GM12878 (cell line): Measurements from ENCODE around the gene ZCCHC4. TPM values are rescaled to one million over a fixed set of nuclear protein-coding genes. Genes with fewer than 3 reads are reported as not detected.

Experiments used
- ATAC-seq: fragments of 200-7000 bp; cut with Tn5 transposase; 3 replicates; pipeline ENCODE4 v1.9.1; 2020; ENCODE audit warnings: mild to moderate bottlenecking, moderate library complexity
- BruUV-seq: library from RNA; stranded (reverse); fragments of 400-500 nt; replicated peaks from 2 replicates; lab custom pipeline; 2021; lab: Mats Ljungman, UMichigan
- CTCF ChIA-PET: fragments of 300-600 bp; sonication (Branson Sonifier 250); formaldehyde crosslinking; extraction: SDS; loops from one replicate; lab custom pipeline; 2021; ENCODE audit warnings: inconsistent platforms; lab: Yijun Ruan, JAX
- POLR2A ChIA-PET: fragments of 350-600 bp; formaldehyde crosslinking; extraction: SDS; loops from one replicate; lab custom pipeline; 2021; ENCODE audit warnings: inconsistent platforms; lab: Charles Lee
- RAD21 ChIA-PET: fragments of 300-600 bp; sonication (Branson Sonifier 250); formaldehyde crosslinking; loops from one replicate; lab custom pipeline; 2023; ENCODE audit warnings: antibody characterized with exemption; ENCODE audit not compliant: unreplicated experiment; lab: Charles Lee
- SMC1A ChIA-PET: fragments of 300-600 bp; sonication (Branson Sonifier 250); formaldehyde crosslinking; loops from one replicate; lab custom pipeline; 2023; ENCODE audit not compliant: unreplicated experiment, uncharacterized antibody; lab: Charles Lee
- DNase-seq: peaks from one replicate; pipeline ENCODE4 v3.0.0-alpha.2; 2011; ENCODE audit warnings: low read depth, low spot score
- FAIRE-seq: peaks from 3 replicates; lab custom pipeline; 2011; peaks lifted over from hg19 to GRCh38; lab: Jason Lieb, UNC
- H2AFZ ChIP-seq: 2 replicates; pipeline ENCODE4 v1.6.0; 2011; ENCODE audit warnings: low read depth, low read length, control low read depth; ENCODE audit not compliant: control insufficient read depth
- H3K27ac ChIP-seq: 2 replicates; pipeline ENCODE4 v1.5.1; 2011; ENCODE audit warnings: control low read depth; ENCODE audit not compliant: control insufficient read depth, insufficient read depth
- H3K27me3 ChIP-seq, 2 experiments: replicated peaks in 1 of 2; 2 replicates each; pipeline versions ENCODE4 v1.6.0 to v1.6.1; 2011; ENCODE audit warnings: low read length in 1 of 2; ENCODE audit not compliant: control insufficient read depth in 2 of 2, insufficient read depth in 2 of 2
- H3K36me3 ChIP-seq, 2 experiments: 2 replicates each; pipeline ENCODE4 v1.5.1; 2011; ENCODE audit warnings: low read length in 1 of 2; ENCODE audit not compliant: control insufficient read depth in 2 of 2, insufficient read depth in 2 of 2
- H3K4me1 ChIP-seq: 2 replicates; pipeline ENCODE4 v1.6.1; 2011; ENCODE audit warnings: mild to moderate bottlenecking, low read length, moderate library complexity, mixed read lengths; ENCODE audit not compliant: control insufficient read depth, insufficient read depth
- H3K4me2 ChIP-seq: 2 replicates; pipeline ENCODE4 v1.6.0; 2011; ENCODE audit warnings: control low read depth; ENCODE audit not compliant: control insufficient read depth, insufficient read depth
- H3K4me3 ChIP-seq: fragments of 200-600 bp; sonication (generic); 2 replicates; pipeline ENCODE4 v1.5.1; 2016
- H3K79me2 ChIP-seq: 2 replicates; pipeline ENCODE4 v1.6.0; 2011; ENCODE audit warnings: low read length; ENCODE audit not compliant: control insufficient read depth, insufficient read depth
- H3K9ac ChIP-seq: 2 replicates; pipeline ENCODE4 v1.8.0; 2011; ENCODE audit warnings: low read length, control low read depth, mixed read lengths; ENCODE audit not compliant: control insufficient read depth, insufficient read depth
- H3K9me3 ChIP-seq: replicated peaks from 3 replicates; pipeline ENCODE4 v1.5.1; 2011; ENCODE audit warnings: mild to moderate bottlenecking, low read length; ENCODE audit not compliant: control insufficient read depth, insufficient read depth
- H4K20me1 ChIP-seq: 2 replicates; pipeline ENCODE4 v1.6.0; 2011; ENCODE audit not compliant: control insufficient read depth, insufficient read depth
- EP300 ChIP-seq, 2 experiments: fragments of 150-350 bp in 1 of 2; IDR thresholded peaks; 2 replicates each; pipeline ENCODE4 v1.6.1; 2011 to 2012; ENCODE audit warnings: low read depth in 2 of 2, low read length in 2 of 2, borderline replicate concordance in 1 of 2, improper control_type of control experiment in 1 of 2, inconsistent platforms in 1 of 2; ENCODE audit not compliant: control insufficient read depth in 1 of 2
- MXI1 ChIP-seq: fragments of 150-350 bp; IDR thresholded peaks from 2 replicates; pipeline ENCODE4 v1.6.1; 2011; ENCODE audit warnings: low read depth, mild to moderate bottlenecking, inconsistent platforms, low read length, improper control_type of control experiment
- NBN ChIP-seq: fragments of 450-650 bp; IDR thresholded peaks from 2 replicates; pipeline ENCODE4 v1.6.1; 2016
- POLR2A ChIP-seq: IDR thresholded peaks from 2 replicates; pipeline ENCODE4 v1.6.1; 2011; ENCODE audit warnings: low read depth, mild to moderate bottlenecking, low read length
- RFX5 ChIP-seq: IDR thresholded peaks from 2 replicates; pipeline ENCODE4 v1.6.1; 2011; ENCODE audit warnings: low read depth, low read length, improper control_type of control experiment
- SMAD5 ChIP-seq: IDR thresholded peaks from 2 replicates; pipeline ENCODE4 v1.6.1; 2016; ENCODE audit warnings: antibody characterized with exemption, low read depth
- STAT3 ChIP-seq: IDR thresholded peaks from 2 replicates; pipeline ENCODE4 v1.6.1; 2011; ENCODE audit warnings: low read depth, low read length, improper control_type of control experiment
- YBX1 ChIP-seq: fragments of 450-650 bp; IDR thresholded peaks from 2 replicates; pipeline ENCODE4 v1.6.1; 2016; ENCODE audit warnings: antibody characterized with exemption
- ZNF217 ChIP-seq: fragments of 450-650 bp; IDR thresholded peaks from 2 replicates; pipeline ENCODE4 v1.6.1; 2017; ENCODE audit warnings: antibody characterized with exemption, mild to moderate bottlenecking
- ZNF622 ChIP-seq: fragments of 450-650 bp; IDR thresholded peaks from 2 replicates; pipeline ENCODE4 v1.6.1; 2017; ENCODE audit warnings: mild to moderate bottlenecking, inconsistent platforms
- WGBS: methylation state at CpG from one replicate; pipeline ENCODE4 v1.1.6; 2016; ENCODE audit warnings: low lambda C conversion rate; ENCODE audit not compliant: insufficient replicate concordance, insufficient coverage; ENCODE audit errors: missing lambda C conversion rate; 5-methylcytosine and 5-hydroxymethylcytosine counted together
- in situ Hi-C: fragments of 300-500 bp; cut with MboI; formaldehyde crosslinking; loops from 9 replicates; pipeline ENCODE4 v1.14.3; 2018; ENCODE audit warnings: mixed read lengths
- intact Hi-C: fragments of 100-400 bp; cut with micrococcal nuclease; formaldehyde crosslinking; loops from one replicate; pipeline ENCODE4 v1.14.2; 2022; ENCODE audit not compliant: unreplicated experiment
- polyA plus RNA-seq, 11 experiments: library from polyadenylated mRNA; depleted of rRNA in 4 of 11; unstranded in 6 of 11; stranded (reverse) in 5 of 11; fragments of >200 nt; fragmentation: Nextera tagmentation in 4 of 11; fragmentation: Illumina TruSeq in 1 of 11; extraction: Ambion mirVana in 4 of 11; extraction: Trizol in 1 of 11; gene quantifications; 1 replicate in 1 of 11; 2 replicates in 10 of 11; pipeline versions ENCODE4 v1.2.1 to v1.2.3, GENCODE V29; 2011 to 2016; ENCODE audit warnings: inconsistent platforms in 2 of 11, missing spikeins in 2 of 11, low read depth in 1 of 11
- total RNA-seq, 4 experiments: library from RNA; depleted of rRNA in 3 of 4; stranded (reverse); fragments of >200 nt in 3 of 4; fragmentation: Illumina TruSeq in 1 of 4; extraction: Trizol in 1 of 4; gene quantifications; 2 replicates each; pipeline versions ENCODE4 v1.2.1 to v1.2.3, GENCODE V29; 2013 to 2021
- TF ChIP-seq, protein P1 (sequence below): IDR thresholded peaks from 2 replicates; pipeline ENCODE4 v1.6.1; 2011; ENCODE audit warnings: borderline replicate concordance, low read depth, mild to moderate bottlenecking, moderate library complexity, low read length; ENCODE audit not compliant: insufficient read depth, poor library complexity, severe bottlenecking

Gene ZCCHC4
- total and polyA plus RNA-seq, 10 of the 15 experiments (the other 5 are each of a cell fraction or from before 2014, with no cell fraction given) = 3.2 to 17.7 (median 12.7) TPM

DNA sequence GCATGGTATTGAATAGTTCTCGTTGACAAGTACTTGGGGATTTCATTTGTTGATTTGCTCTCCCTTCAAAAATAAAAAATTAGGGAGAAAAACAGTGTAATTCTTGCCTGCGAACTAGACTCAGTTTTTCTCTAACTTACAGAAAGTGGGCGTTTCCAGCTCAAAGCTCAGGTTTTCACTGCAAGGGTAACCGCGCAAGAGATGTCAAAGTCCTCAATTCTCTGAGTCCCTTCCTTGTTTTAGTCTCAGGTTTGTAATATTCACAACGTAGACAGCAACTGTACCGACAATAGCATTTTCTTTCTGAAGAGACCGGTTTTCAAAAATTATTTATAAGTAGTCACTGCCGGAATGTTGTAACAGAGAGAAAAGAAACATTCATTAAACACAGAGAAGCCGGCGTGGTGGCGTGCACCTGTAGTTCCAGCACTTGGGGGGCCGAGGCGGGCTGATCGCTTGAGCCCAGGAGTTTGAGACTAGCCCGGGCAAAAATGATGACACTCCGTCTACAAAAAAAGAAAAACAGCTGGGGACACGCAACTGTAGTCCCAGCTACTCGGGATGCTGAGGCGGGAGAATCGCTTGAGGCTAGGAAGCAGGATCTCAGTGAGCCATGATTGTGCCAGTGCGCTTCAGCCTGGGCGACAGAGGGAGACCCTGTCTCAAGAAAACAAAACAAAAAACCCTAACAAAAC, 774 bp downstream of the ZCCHC4 start:
- CTCF ChIA-PET = interaction anchor here (0.6 to 3.1 kb wide), 22 partner anchors 8 to 326 kb away, joined by 3 to 35 read pairs (median 8); partner anchors contain the start of genes PI4K2B and SEPSECS
- no peak for ATAC-seq
- Histone ChIP-seq H3K4me2 (peak overlapping the region; percentile 74), H3K9me3 (0 out of 3 replicates have a peak, but pooled peaks cover 2% of the 10 kb centered on the region), H3K4me1 (peaks cover 20% of the 10 kb centered on the region), H2AFZ (peak overlapping the region; percentile 92), H3K27ac (peak overlapping the region; percentile 72; the same call in 1 of the 2 replicates), H3K79me2 (peaks cover 9% of the 10 kb centered on the region), H3K4me3 (peak overlapping the region; percentile 98), H3K36me3 (no peaks in the 10 kb centered on the region; a peak in 1 of 4 replicates), H4K20me1 (no peaks in the 10 kb centered on the region), H3K27me3 (no peaks in the 10 kb centered on the region), H3K9ac (peak overlapping the region; percentile 86)
- no peak for TF ChIP-seq NBN
- no peak for TF ChIP-seq YBX1
- TF ChIP-seq RFX5 = no peak
- TF ChIP-seq, protein P1, sequence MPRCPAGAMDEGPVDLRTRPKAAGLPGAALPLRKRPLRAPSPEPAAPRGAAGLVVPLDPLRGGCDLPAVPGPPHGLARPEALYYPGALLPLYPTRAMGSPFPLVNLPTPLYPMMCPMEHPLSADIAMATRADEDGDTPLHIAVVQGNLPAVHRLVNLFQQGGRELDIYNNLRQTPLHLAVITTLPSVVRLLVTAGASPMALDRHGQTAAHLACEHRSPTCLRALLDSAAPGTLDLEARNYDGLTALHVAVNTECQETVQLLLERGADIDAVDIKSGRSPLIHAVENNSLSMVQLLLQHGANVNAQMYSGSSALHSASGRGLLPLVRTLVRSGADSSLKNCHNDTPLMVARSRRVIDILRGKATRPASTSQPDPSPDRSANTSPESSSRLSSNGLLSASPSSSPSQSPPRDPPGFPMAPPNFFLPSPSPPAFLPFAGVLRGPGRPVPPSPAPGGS = no peak
- TF ChIP-seq SMAD5 = no peak
- TF ChIP-seq ZNF622 = no peak
- no peak for TF ChIP-seq STAT3
- no peak for TF ChIP-seq ZNF217
- no peak for TF ChIP-seq EP300 (IDR thresholded peaks at IDR 0.05; ENCODE audit: borderline replicate concordance in 1 of 2, control insufficient read depth in 1 of 2, low read depth in 2 of 2, low read length in 2 of 2)
- no peak for TF ChIP-seq POLR2A
- TF ChIP-seq MXI1 = no peak
- POLR2A ChIA-PET = interaction anchor here (0.6 to 3.7 kb wide), 6 partner anchors 9 to 126 kb away, joined by 3 to 35 read pairs (median 4); partner anchors contain the start of gene PI4K2B
- no peak for DNase-seq
- in situ Hi-C loops = no loop called here
- SMC1A ChIA-PET = interaction anchor here (0.6 to 4.2 kb wide), 7 partner anchors 8 to 1670 kb away, joined by 3 to 38 read pairs (median 5); partner anchors contain the start of genes PI4K2B and SEPSECS
- RAD21 ChIA-PET = interaction anchor here (1.1 to 1.9 kb wide), 7 partner anchors 42 to 134 kb away, joined by 3 to 21 read pairs (median 5); partner anchors contain the start of gene PI4K2B
- WGBS = 46% methylated on average over 23 of the region's 23 CpGs
- intact Hi-C loops = loop anchor here (2.0 to 5.0 kb wide), 2 partner anchors 63 to 131 kb away; partner anchors contain the start of gene ANAPC4
- no TSS peak for BruUV-seq
- FAIRE-seq = no peak
